SW480 (cell line): ENCODE results near the gene RXRB.

ENCODE experiments used
- DNase-seq: peaks from one replicate; pipeline ENCODE4 v3.0.0-alpha.2; 2016; ENCODE audit warnings: low spot score

RXRB gene

GRCh38 chr6:33175436-33176069 is 24.9 kb downstream of the RXRB start:
- no peak for DNase-seq

GRCh38 chr6:33174784-33175183 is 25.7 kb downstream of the RXRB start:
- no peak for DNase-seq

- DNase-seq, result no peak
These were observed 26.8 kb downstream of the RXRB start for GRCh38 chr6:33173535-33174180.

GRCh38 chr6:33172688-33173534 is 27.6 kb downstream of the RXRB start:
- peak; percentile 23 for DNase-seq

- no peak for DNase-seq
These were observed 28.4 kb downstream of the RXRB start for GRCh38 chr6:33171880-33172687.

GRCh38 chr6:33171016-33171879 is 29.2 kb downstream of the RXRB start:
- DNase-seq, result no peak

- no peak for DNase-seq
These were observed 30.1 kb downstream of the RXRB start for GRCh38 chr6:33170176-33171015.

GRCh38 chr6:33169291-33170175 is 30.9 kb downstream of the RXRB start:
- DNase-seq, result no peak

- no peak for DNase-seq
These were observed 31.8 kb downstream of the RXRB start for GRCh38 chr6:33168639-33169038.

GRCh38 chr6:33168284-33168601 is 32.2 kb downstream of the RXRB start:
- no peak for DNase-seq

GRCh38 chr6:33167374-33168283 is 32.8 kb downstream of the RXRB start:
- no peak for DNase-seq

GRCh38 chr6:33166811-33167210 is 33.7 kb downstream of the RXRB start:
- no peak for DNase-seq

- no peak for DNase-seq
These were observed 34.1 kb downstream of the RXRB start for GRCh38 chr6:33166363-33166762.

GRCh38 chr6:33165581-33166258 is 34.7 kb downstream of the RXRB start:
- DNase-seq, result no peak

GRCh38 chr6:33164665-33165373 is 35.6 kb downstream of the RXRB start:
- no peak for DNase-seq

GRCh38 chr6:33164176-33164575 is 36.3 kb downstream of the RXRB start:
- DNase-seq, result no peak

- DNase-seq, result no peak
These were observed 36.9 kb downstream of the RXRB start for GRCh38 chr6:33163540-33163939.
